ENCODE measurements around the gene FASTKD1. TPM values are rescaled to one million over a fixed set of nuclear protein-coding genes. Genes with fewer than 3 reads are reported as not detected.

Gene FASTKD1
- polyA plus RNA-seq, 3 donors = 9.1 to 16.9 (median 14.3) TPM

- Histone ChIP-seq H2AFZ (ENCODE audit: insufficient read depth, low read depth, low read length, poor library complexity, severe bottlenecking) (no peak overlapping the region), H3K9ac (ENCODE audit: insufficient read depth, low read length, poor library complexity, severe bottlenecking) (no peak overlapping the region), H3K4me2 (replicated peaks; ENCODE audit: extremely low read depth, low read length, poor library complexity, severe bottlenecking) (no peak overlapping the region), H3K4me3 (replicated peaks in 1 of 3; ENCODE audit: low read depth in 2 of 3, low read length in 3 of 3) (no peak overlapping the region), H3K9me3 (replicated peaks in 1 of 2; ENCODE audit: control insufficient read depth in 1 of 2, insufficient read depth in 1 of 2, low read length in 2 of 2) (no peaks in the 10 kb centered on the region), H3K79me2 (ENCODE audit: insufficient read depth, low read length) (no peaks in the 10 kb centered on the region), H4K20me1 (ENCODE audit: insufficient read depth, low read length) (no peaks in the 10 kb centered on the region), H3K27me3 (ENCODE audit: control insufficient read depth in 2 of 2, insufficient read depth in 2 of 2, low read length in 2 of 2) (no peaks in the 10 kb centered on the region), H3K4me1 (ENCODE audit: control insufficient read depth in 1 of 2, insufficient read depth in 2 of 2, low read length in 2 of 2) (no peaks in the 10 kb centered on the region), H3K36me3 (replicated peaks in 1 of 2; ENCODE audit: control insufficient read depth in 1 of 2, insufficient read depth in 2 of 2, low read length in 2 of 2) (no peaks in the 10 kb centered on the region), H3K27ac (ENCODE audit: low read depth in 1 of 2, low read length in 2 of 2) (no peak overlapping the region)
- DNase-seq = no peak
- Mint-ChIP-seq H3K9me3 (peaks cover 0 to 2% (median under 1%) of the 10 kb centered on the region in 7 donors), H3K4me1 (no peaks in the 10 kb centered on the region), H3K27ac (no peak overlapping the region), H3K4me3 (no peak overlapping the region), H3K36me3 (no peaks in the 10 kb centered on the region), H3K27me3 (ENCODE audit: low read depth in 3 of 3) (no peaks in the 10 kb centered on the region)
- TF ChIP-seq CTCF (IDR thresholded peaks at IDR 0.05) = no peak
- intact Hi-C loops (cut with micrococcal nuclease) = no loop called here
- 90% methylated on average over 2 of the region's 4 CpGs for WGBS (ENCODE audit: insufficient coverage)
Measured at GRCh38 chr2:169510496-169510895, 63.2 kb downstream of the FASTKD1 start.

- H3K4me3 Mint-ChIP-seq = no peak overlapping the region
- Histone ChIP-seq H4K20me1 (ENCODE audit: insufficient read depth, low read length) (no peaks in the 10 kb centered on the region), H3K36me3 (replicated peaks in 1 of 2; ENCODE audit: control insufficient read depth in 1 of 2, insufficient read depth in 2 of 2, low read length in 2 of 2) (no peaks in the 10 kb centered on the region), H3K27me3 (ENCODE audit: control insufficient read depth in 2 of 2, insufficient read depth in 2 of 2, low read length in 2 of 2) (no peaks in the 10 kb centered on the region), H3K27ac (ENCODE audit: low read depth in 1 of 2, low read length in 2 of 2) (no peak overlapping the region), H3K9me3 (replicated peaks in 1 of 2; ENCODE audit: control insufficient read depth in 1 of 2, insufficient read depth in 1 of 2, low read length in 2 of 2) (no peaks in the 10 kb centered on the region), H3K79me2 (ENCODE audit: insufficient read depth, low read length) (no peaks in the 10 kb centered on the region), H2AFZ (ENCODE audit: insufficient read depth, low read depth, low read length, poor library complexity, severe bottlenecking) (no peak overlapping the region), H3K4me2 (replicated peaks; ENCODE audit: extremely low read depth, low read length, poor library complexity, severe bottlenecking) (no peak overlapping the region), H3K4me3 (replicated peaks in 1 of 3; ENCODE audit: low read depth in 2 of 3, low read length in 3 of 3) (no peak overlapping the region), H3K9ac (ENCODE audit: insufficient read depth, low read length, poor library complexity, severe bottlenecking) (no peak overlapping the region), H3K4me1 (ENCODE audit: control insufficient read depth in 1 of 2, insufficient read depth in 2 of 2, low read length in 2 of 2) (no peaks in the 10 kb centered on the region)
- peaks cover 0 to 4% of the 10 kb centered on the region in 2 donors for H3K36me3 Mint-ChIP-seq
- H3K27ac Mint-ChIP-seq = no peak overlapping the region
- 97% methylated on average over 7 of the region's 8 CpGs for WGBS (ENCODE audit: insufficient coverage)
- H3K9me3 Mint-ChIP-seq = peaks cover 0 to 7% (median 6%) of the 10 kb centered on the region in 7 donors
- intact Hi-C loops (cut with micrococcal nuclease) = no loop called here
- DNase-seq = no peak
- no peaks in the 10 kb centered on the region for H3K4me1 Mint-ChIP-seq
- TF ChIP-seq CTCF (IDR thresholded peaks at IDR 0.05) = no peak
- no peaks in the 10 kb centered on the region for H3K27me3 Mint-ChIP-seq (ENCODE audit: low read depth in 3 of 3)
Measured at GRCh38 chr2:169509955-169510354, 63.7 kb downstream of the FASTKD1 start.

Data from CD14-positive monocyte (primary cell).